ENCODE measurements around the gene RILPL1. TPM values are rescaled to one million over a fixed set of nuclear protein-coding genes. Genes with fewer than 3 reads are reported as not detected.
"Not testable (repeated sequence)": the region's sequence is repeated elsewhere in the genome, so short reads cannot be mapped to it uniquely, and the experiment has no call there.

RILPL1 gene
- total RNA-seq, 1 donor from 2014 or later: 1.5 TPM

DNA sequence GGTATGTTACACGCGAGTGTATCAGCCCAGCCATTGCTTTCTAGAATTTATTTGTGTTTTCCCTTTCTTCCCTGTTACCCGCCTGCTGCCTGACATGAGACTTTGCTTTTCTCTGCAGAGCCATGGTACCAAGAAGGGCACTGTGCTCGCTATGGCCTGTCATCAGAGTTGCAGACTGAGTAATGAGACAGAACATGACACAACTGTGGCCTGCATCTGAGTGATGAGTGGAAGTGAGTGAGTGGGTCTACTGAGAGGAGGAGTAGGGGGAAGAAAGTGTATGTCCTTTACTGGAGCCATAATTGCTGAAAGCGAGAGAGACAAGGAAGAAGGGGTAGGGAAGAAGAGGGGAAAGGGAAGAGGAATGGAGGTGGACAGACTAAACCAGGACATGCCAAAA, 2.9 kb downstream of the RILPL1 start:
- intact Hi-C loops (cut with micrococcal nuclease): loop anchor here (5.0 kb wide), 1 partner anchor 73 kb away; the partner anchor contains the start of gene SNRNP35

GRCh38 chr12:123529686-123530085, 3.8 kb downstream of the RILPL1 start:
- intact Hi-C loops (cut with micrococcal nuclease): loop anchor here (5.0 kb wide), 1 partner anchor 72 kb away; the partner anchor contains the start of gene SNRNP35

DNA sequence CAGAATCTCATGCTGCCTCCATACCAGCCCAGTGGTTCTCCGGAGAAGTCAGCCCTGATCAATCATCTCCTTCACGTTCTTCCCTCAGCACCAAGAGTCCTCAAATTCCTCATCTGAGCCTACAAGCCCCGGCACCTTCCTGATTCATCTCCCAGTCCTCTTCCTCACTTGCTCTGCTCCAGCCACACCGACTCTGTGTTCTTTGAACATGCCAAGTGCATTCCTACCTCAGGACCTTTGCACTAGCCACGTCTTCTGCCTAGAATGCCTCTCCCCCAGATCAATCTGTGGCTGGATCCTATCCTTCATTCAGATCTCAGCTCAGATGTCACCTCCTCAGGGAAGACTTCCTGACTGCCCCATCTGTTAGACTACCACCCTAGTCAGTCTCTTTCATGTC, 4.7 kb downstream of the RILPL1 start:
- intact Hi-C loops (cut with micrococcal nuclease): no loop called here

DNA sequence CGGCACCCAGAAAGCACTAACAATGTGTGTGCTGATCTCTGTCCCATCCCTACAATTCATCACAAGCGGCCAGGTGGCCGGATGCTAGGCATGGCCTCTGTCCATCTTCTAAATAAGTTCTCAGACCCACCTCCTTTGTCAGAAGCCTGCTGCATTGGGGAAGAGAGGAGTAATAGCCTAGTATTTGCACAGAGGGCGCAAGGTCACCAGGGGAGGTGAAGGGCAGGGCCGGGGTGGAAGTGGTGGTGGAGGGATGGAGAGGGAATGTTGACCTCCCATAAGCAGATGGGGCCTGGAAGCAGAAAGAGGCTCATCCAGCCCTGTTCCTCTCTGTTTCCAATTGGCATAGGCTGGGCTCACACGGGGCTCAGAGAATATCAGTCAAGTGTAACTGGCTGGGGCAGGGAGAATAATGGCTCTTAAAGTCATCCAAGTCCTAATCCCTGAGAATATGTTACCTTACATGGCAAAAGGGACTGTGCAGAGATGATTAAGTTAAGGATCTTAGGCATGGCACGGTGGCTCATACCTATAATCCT, 6.9 kb downstream of the RILPL1 start:
- intact Hi-C loops (cut with micrococcal nuclease): no loop called here

GRCh38 chr12:123524378-123524777, 9.1 kb downstream of the RILPL1 start:
- intact Hi-C loops (cut with micrococcal nuclease): no loop called here

DNA sequence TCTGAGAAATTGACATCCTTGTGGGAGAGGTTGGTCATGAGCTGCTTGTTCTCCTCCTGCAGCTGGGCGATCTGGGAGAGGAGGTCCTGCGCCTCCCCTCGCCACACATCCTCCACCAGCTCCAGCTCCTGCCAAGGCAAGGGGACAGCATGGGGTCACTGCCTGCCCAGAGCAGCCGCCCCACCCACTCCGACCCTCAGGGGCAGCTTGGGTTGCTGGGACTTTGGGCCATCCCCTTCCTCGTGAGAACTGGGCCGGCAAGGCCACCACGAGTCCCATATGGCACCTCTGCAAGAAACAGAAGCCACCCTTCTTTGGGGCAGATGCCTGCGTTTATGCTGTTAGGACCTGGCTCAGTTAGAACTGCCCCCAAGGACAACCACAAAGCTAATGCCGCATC, 10.0 kb downstream of the RILPL1 start:
- intact Hi-C loops (cut with micrococcal nuclease): no loop called here

GRCh38 chr12:123522164-123522563, 11.4 kb downstream of the RILPL1 start:
- intact Hi-C loops (cut with micrococcal nuclease): no loop called here

DNA sequence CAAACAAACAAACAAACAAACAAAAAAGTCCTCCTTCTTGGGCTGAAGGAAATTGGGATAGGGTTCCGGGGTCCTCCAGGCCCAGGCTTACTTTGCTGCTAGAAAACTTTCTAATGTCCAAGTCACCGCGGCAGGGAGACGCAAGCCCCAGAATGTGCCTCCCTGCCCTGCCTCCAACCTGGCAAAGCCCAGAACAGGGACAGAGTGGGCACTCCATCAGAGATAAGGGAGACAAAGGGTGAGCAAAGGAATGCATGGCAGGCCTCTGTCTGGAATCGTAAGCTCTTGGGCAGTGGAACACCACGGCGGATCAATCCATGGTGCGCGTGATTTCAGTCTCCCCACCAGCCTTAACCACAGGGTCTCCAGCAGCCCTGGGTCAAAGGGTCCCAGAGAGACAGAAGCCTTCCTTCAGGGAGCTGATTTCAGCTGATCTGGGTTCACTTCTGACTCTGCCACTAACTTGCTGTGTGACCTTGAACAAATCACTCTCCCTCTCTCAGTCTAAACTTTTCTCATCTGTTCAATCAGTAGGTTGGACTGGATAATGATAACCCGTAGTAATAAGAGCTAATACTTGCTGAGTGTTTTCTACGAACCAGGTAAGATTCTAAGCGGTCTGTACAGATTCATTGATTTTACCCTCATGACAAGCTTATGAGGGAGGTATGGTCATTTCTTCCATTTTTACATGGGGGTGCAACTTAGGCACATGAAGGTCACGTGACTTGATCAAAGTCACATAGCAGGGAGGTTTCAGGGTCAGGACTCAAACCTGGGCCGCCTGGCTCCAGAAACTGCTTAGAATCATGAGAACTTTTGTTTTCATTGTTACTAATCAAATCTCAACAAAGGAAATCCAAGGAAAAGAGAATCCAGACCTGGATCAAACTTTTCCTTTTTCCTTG, 12.7 kb downstream of the RILPL1 start:
- intact Hi-C loops (cut with micrococcal nuclease): no loop called here

DNA sequence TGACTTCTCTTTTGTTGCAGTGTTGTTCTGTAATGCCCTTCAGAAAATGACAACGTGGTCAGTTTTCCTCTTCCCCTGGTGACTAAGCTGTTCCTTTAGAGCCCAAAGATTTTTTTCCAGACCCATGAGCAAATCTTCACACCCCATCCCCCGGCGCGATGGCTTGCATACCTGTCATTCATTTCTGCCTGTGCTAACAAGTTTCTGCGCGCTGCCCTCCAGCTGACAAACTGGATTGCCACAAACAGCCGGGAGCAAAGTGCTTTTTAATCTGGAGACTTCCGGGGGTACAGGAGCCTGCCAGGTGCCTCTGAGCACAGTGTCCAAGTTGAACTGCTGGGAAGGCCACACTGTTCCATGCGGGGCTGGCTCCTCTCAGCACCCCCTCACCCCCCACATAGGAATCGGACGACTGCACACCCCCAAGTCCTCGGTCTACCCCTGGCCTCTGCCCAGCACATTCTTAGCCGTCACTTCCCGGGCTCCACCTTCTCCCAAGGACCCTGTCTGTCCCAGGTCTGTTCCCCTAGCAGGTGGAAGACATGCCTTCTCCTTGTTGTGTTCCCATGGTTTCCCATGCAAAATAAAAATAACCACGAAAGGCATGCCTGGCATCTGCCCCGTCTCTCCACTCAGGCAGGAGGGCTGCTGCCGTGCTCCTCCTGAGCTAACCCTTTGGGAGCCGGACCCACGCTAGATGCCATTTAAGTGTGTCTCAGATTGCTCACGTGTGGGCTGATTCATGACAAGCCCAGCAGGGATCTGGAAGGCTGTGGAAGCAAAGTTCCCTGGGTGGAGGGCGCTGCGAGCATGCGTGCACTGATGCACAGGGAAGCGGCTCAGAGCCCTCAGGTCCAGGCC, 14.1 kb downstream of the RILPL1 start:
- intact Hi-C loops (cut with micrococcal nuclease): no loop called here

GRCh38 chr12:123516216-123516780, 17.2 kb downstream of the RILPL1 start:
- intact Hi-C loops (cut with micrococcal nuclease): no loop called here

DNA sequence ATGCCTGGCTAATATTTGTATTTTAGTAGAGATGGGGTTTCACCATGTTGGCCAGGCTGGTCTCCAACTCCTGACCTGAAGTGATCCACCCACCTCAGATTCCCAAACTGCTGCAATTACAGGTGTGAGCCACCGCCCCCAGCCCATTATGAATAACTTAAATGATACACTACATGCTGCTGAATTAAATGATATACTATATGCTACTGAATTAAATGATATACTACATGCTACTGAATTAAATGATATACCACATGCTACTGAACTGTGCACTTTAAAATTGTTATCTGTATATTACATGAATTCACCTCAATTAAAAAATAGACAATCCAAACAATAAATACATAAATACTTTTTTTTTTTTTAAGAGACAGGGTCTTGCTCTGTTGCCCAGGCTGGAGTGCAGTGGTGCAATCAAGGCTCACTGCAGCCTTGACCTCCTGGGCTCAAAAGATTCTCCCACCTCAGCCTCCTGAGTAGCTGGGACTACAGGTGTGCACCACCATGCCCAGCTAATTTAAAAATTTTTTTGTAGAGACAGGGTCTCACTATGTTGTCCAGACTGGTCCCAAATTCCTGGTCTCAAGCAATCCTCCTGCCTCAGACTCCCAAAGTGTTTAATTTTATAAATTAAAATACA, 18.8 kb downstream of the RILPL1 start:
- intact Hi-C loops (cut with micrococcal nuclease): not testable (repeated sequence)

DNA sequence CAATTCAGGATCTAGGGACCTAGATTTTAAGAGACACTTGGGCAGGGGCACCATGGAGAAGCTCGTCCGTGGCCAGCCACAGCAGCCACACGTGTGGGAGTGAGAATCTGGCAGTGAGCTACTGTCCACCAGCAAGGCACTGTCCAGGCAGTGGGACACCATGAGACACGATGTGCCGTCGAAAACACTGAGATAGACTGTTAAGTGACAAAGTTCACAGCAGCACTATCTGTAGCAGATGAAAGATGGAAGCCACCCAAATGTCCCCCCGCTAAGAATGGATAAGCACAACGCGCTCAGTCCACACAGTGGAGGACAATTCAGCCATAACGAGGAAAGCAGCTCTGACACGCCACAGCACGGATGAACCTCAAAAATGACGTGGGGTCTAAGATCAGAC, 19.7 kb downstream of the RILPL1 start:
- intact Hi-C loops (cut with micrococcal nuclease): no loop called here

GRCh38 chr12:123512838-123513665, 20.5 kb downstream of the RILPL1 start:
- intact Hi-C loops (cut with micrococcal nuclease): no loop called here

DNA sequence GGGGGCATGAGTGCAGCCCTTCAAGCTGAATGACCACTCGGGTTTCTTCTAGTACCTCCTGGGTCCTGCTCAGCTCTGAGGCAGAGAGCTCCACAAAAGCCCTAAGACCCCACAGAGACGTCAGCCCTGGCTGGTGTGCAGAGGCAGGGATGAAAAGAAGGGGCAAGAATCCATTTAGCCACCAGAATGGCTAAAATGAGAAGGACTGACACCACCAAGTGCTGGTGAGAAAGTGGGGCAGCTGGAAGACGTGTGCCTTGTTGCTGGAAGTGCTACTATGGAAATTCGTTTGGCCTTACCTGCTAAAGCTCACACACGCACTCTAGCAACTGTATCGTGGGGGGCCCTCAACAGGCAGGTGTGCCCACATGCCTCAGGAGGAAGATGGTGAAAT, 26.7 kb downstream of the RILPL1 start:
- intact Hi-C loops (cut with micrococcal nuclease): no loop called here

- intact Hi-C loops (cut with micrococcal nuclease): no loop called here
These were observed 27.3 kb downstream of the RILPL1 start for GRCh38 chr12:123506059-123506842.

DNA sequence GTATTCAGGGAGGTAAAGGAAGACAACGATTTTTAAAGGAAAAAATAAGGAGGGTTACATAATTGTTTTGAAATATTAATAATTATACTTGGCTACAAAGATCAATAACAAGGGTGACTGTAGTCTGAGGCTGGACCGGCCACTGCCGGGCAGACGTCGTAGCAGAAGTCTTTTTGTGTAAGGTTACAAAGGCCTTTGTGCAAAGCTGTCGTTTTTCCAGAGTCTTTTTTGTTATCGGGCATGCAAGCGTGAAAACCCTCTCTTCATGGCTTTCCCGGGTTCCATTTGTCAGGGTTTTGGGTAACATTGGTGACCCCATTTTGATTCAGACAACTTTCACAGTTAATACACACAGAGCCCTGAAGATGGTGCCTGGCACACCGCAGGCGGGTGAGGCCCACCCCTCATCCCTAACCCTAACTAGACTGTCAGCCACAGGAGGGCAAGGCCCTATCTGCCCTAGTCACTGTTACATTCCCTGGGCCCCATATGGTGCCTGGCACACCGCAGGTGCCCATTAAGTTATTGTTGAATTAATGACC, 31.3 kb downstream of the RILPL1 start:
- intact Hi-C loops (cut with micrococcal nuclease): no loop called here

DNA sequence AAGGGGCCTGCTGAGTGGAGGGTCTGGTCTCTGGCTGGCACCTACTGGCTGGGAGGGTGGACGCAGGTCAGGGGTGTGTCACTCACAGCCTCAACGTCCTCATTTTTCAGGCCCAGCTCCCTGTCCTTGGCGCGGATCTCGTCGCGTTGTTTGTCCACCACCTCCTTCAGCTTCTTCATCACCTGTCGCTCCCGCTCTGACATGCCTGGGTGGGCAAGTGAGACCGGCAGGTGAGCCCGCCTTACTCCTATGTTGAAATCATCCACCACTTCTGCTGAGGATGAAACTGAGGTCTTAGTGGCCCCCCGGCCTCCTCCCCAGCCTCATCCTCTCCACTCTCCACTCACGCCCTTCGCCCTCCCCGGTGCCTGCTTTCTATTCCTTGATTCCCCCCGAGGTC, 34.2 kb downstream of the RILPL1 start:
- intact Hi-C loops (cut with micrococcal nuclease): no loop called here

DNA sequence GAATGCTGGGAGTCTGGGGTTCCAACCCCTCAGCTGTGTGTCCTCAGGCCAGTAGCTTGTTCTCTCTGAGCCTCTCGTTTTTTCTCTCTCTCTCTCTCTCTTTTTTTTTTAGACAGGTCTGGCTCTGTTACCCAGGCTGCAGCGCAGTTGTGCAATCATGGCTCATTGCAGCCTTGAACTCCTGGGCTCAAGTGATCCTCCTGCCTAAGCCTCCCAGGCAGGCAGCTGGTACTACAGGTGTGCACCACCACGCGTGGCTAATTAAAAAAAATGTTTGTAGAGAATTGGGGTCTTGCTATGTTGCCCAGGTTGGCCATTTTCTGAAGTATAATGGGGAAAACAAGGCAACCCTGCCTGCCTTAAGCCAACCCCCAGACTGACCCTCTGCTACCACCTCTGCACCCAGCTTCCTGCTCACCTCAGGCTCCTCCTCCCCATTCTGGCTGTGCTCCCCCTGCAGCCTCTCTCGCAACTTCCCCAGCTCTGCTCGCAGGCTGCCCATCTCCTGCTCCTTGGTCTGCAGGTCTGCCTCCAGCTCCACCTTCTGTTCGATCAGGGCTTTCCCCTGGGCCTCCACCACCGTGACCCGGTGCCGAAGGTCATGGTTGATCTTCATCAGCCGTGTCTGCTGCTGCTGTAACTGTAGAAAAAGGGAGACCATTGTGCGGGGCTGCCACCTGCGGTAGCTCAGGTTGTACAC, 35.2 kb downstream of the RILPL1 start:
- intact Hi-C loops (cut with micrococcal nuclease): no loop called here
